MV-4-11 (cell line): ENCODE data around the gene EPB41L2.

Experiments
- DNase-seq: peaks from one replicate; lab custom pipeline; 2025; lab: John Stamatoyannopoulos, UW

The EPB41L2 gene

DNA sequence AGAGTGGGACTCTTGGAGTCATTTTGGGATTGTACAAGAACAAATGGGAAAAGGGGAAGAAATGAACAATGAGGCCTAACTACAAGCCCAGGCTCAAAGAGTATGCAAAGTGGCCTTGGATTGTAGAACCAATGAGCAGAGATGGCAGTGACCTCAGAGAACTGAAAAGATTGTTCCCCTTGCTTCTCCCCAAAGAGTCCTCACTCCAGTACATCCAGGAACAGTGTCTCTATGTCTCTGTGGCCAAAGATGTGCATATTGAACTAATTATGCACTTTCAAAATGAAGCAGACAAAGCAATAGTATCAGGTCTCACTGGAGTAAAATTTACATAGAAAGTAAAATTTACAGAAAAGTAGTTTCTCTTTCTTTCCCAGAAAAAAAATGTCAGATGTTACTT lies 154.9 kb downstream of the EPB41L2 start:
- no peak for DNase-seq

DNA sequence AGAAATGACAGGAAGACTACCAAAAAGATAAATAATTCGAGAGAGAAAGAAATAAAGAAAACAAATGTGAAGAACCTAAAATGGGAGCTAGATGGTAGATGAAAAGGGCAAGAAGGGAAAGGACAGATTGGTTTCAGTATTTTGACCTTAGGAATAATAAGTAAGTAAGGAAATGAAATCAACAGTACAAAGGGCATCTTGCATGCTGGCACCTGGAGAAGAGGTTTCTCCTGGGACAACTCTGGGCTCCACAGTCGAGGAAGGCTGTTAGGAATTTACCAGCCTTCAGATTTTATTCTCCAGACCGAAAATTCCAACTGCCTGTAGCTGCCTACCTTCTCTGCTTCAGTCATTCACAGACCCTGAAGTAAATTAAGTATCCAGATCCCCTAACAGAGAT lies 155.4 kb downstream of the EPB41L2 start:
- no peak for DNase-seq

DNA sequence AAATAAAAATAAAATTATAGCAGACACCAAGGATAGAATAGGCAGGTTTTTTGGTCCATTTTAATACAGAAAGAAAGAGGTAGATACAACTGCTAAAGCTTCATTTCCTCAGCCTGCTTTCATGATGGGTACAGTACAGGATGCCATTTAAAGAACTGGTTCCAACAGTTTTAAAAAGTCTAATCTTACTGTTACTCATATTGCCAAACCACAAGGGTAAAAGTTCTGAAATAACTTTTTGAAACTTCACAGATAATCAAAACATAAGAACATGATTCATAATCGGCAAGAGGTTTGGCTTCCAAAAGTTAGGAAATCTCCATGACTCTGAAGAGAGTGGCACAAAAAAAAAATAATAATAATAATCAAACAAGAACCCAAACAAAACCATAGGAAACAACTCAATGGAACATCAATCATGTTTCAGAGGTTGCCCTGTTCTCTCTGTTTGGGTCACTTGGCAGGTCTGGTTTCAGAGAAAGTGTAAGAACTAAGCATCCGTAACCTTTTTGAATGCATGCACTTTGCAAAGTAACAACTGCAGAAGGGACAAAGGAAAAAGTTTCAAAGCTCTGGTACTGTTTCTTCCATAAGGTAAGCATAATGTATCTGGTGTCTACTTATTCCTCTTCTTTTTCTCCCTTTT lies 156.2 kb downstream of the EPB41L2 start:
- no peak for DNase-seq

DNA sequence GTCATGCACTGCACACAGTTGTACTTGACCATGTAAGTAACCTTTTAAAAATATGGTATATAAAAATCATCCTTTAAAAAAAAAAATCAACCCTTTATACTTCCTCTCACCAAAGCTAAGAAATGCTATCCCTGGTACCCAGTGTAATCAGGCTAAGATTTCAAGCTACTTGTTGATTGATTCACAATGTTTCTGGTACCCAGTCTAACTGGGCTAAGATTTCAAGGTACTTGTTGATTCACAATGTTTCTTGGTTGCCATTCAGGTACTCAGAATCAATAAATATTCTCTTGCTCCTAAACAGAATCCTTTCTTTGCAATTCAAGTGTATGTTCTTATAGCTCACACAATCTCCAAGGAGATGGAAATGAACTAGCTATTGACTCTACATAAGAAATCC lies 159.4 kb downstream of the EPB41L2 start:
- DNase-seq = no peak

DNA sequence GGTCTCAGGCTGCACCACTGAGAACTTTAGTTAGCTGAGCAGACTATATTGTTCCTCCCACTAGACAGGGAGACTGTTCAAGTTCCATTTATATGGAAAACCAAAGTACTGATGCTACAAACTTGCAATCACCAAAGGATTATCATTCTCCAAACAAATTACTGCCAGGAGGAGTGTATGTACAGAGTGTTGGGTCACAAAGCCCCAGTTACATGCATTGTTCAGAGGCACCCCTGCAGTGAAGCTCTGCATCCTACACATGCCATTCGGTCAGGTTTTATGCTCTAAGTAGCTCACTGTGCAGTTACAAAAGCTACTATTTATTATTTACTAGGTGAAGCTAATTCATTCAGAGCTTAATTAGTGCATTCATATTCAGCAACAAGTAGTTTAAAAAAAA lies 160.0 kb downstream of the EPB41L2 start:
- no peak for DNase-seq

DNA sequence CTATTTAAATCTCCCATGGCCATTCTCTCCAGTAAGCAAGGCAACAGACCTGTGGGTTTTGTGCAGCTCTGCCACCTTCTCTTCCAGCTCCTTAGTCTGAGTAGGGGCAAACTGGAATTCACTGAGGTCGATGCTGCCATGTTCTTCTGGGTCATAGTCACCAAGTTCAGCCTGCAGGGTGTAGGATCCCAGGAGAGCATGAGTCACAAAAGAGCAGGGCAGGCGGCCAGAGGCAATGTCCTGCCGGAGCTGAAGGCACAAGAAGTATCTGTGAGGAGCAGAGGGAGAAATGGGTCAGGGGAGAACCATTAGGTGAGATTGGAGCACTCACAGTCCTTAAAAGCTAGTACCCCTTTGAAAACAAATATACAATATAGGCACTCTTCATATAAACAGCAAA lies 162.1 kb downstream of the EPB41L2 start:
- no peak for DNase-seq

DNA sequence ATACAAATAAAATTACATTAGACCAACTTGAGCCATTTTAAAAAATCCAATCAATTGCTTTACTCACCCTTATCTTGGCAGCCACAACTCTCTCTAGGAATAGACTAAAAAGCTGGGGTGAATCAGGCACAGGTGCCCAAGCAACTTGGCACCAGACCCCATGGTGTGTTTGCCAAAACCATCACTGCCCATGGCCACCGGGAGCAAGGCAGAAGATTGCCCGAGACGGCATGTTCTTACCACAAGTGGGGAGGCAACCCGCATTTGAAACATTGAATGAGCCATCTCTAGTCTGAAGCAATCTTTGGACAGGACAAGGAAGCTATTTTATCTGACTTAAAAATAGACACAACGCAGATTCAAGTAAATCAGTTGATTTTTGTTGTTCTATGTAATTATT lies 166.8 kb downstream of the EPB41L2 start:
- DNase-seq = peak; percentile 5

DNA sequence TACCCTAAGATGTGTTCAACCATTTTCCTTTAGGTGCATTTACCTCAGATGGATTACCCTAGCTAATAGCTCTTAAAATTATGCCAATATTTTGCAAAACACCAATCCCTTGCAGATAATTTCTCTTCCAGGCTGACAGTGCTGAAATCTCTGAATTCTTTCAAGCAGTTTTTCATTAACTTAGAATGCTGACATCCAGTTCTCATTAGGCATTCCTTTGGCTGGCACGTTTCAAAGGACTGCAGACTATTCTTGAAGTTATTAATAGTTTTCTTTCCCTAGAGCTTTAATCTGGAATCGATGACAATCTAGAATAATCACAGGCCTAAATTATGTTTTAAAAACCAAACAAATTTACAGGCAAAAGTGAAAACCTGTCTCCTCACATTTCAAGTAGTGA lies 167.5 kb downstream of the EPB41L2 start:
- DNase-seq = no peak

DNA sequence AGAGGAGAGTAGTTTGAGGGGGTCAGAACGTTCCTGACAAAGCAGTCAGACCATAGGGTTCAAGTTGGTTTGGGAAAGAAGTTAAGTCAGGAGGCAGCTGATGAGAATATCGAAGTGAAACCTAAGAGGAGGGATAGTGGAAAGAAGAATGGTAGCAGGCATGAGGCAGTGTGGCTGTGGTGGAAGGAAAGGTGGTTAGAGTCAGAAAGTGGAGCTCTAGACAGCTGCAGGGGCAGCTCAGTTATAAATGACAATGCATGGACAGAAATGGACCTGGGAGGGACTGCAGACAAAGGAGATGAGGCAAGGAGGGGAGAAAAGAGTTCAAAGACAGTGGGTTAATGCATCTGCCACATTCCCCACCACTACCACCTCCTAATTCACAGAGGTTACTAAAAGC lies 169.3 kb downstream of the EPB41L2 start:
- no peak for DNase-seq

DNA sequence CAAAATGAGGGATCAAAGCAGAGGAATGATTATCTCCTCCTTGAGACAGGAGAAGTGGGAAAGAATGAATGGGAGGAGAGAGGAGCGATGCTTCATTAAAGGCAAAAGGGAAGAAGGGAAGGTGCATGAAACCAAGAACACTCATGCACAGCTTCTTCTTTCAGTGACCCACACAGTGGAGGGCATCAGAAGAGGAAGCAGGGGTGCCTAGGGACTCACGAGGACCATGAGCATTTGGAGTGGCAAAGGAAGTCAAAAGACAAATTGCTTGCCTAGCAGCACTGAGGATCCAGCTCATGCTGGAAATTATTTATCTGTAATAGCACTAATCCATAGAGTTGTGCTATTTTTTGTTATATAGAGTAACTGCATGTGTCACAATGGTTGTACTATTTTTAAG lies 169.8 kb downstream of the EPB41L2 start:
- DNase-seq = peak; percentile 76

DNA sequence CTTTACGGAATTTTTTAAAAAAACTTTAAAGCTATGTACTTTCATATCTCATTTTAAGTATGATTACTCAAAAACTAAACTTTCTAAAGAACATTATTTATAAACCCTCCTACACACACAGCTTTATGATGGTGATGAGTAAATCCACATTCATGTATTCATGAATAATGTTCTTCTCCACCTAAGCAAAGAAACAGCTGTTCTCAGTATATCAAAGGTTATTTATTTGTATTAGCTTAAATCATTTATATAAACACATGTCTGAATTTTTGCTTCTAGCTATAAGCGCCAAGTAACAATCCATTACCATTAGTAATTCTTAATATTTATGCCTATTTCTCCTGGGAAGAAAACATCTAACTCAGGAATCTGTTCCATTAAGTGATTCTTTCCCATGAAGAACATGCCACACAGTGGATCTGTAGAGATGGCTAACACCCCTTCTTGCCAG lies 172.5 kb downstream of the EPB41L2 start:
- peak; percentile 60 for DNase-seq

DNA sequence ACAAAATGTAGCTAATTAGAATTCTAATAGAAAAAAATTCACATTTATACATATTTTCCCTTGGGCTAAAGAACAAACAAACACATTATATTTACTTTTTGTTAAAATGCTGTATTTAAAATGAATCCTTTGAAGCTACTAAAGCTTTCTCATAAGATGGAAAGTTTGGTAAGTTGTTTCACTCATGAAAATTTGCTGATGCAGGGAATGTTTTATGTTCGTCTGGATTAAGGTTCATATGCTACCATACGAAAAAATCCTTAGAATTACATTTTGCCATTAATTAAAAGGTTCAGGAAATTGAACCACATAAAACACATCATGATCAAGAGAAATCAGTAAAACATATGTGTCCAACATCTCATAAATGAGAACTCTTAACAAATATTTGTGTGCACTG lies 173.6 kb downstream of the EPB41L2 start:
- no peak for DNase-seq

DNA sequence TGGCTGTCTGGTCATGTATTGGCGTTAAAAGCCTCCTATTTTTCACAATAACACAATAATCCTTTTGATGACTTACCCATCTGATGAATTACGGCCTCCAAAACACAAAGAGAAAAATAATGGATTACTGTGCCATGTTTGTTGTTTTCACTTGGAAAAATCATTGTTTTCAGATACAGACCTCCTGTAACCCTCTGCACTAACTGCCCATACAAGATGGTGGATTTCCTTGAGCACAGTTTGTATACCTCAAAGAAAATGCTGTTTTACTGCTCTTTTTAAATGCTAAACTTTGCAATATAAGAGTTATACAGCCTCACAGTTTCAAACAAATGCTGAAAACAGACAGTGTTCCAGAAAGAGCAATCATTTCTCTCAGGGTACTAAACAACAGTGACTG lies 174.8 kb downstream of the EPB41L2 start:
- DNase-seq = no peak

DNA sequence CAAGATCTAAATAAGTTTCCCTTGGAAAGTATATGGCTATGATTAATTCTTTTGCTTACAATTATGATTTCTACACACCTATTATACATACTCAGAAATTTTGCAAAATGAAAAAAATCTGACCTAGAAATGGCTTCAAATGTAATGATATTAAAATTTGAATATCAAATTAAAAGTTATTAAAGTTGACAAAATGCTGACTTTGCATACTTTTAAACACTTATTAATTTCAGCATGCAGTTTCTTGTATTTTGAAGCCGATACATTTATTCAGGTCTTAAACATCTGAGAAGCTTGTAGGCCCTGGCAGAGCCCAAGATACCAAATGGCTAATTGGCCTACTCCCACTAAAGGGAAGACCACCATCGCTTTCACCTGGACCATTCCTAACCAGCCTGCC lies 176.1 kb downstream of the EPB41L2 start:
- no peak for DNase-seq

DNA sequence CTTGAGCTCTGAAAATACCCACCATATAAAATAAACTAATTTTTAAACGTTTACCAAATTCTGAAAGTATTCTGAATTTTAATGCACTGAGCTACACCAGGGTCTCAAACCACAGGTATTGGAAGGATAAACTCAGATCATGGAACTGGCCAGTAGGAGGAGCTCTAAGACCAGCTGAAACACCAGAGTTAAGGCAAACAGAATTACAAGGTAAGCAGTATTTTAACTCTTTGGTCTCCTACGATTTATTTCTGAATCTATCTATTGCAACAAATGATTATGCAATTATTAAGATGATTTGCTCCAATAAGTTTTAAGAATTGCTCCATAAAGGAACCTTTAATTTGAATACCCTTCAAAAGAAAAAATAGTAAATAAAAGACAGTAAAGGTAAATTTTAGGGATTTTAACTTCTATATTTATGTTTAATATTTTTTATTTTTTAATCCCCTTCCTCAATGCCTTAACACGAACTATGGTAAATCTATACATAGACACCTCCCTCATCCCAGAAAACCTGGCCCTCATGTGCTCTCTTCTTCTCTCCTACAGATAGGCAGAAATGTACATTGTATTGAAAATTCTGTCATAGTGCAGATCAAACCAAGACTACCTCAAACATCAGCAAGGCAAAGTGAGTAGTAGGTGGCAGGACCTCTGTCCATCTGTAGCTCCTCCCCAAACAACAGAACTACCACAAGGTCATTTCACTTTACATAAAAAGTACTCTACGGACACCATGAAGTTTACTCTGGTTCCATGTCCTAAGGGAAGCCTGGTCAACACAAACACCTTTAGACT lies 177.5 kb downstream of the EPB41L2 start:
- DNase-seq = peak; percentile 52

DNA sequence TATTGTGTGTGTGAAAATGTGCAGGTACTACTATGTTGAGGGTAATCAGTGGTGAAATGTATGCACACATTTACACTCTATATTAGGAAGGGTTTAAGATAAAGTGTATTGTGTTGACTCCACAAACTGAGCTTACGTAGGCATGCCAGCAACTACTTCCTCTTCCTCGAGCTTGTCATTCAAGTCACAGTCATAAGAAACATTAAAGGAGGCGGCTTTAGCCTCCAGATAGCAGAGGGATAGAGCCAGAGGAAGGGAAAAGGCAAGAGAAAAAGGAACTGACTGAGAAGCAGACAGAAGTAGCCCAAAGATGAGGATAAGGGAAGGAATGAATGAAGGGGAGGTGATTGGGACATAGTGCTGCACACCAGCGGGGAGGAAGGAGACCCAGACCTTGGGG lies 180.7 kb downstream of the EPB41L2 start:
- DNase-seq = peak; percentile 64

DNA sequence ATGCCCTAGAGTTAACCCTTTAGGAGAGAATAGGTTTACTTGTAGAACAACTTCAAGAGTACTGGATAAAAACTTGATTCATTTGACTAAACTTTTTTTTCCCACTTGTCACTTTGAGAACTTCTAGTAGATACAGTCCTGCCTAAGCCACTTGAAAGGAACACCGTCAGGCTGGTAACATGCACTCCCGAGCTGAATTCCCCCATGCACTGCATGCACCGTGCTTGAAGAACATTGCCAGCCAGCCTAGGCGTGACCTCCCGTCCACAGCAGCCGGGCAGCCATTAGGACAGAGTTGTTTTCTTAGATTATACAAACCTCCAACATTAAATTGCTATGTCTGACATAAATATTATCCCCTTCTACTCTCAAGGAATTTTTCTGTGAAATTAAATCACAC lies 183.2 kb downstream of the EPB41L2 start:
- DNase-seq = no peak

DNA sequence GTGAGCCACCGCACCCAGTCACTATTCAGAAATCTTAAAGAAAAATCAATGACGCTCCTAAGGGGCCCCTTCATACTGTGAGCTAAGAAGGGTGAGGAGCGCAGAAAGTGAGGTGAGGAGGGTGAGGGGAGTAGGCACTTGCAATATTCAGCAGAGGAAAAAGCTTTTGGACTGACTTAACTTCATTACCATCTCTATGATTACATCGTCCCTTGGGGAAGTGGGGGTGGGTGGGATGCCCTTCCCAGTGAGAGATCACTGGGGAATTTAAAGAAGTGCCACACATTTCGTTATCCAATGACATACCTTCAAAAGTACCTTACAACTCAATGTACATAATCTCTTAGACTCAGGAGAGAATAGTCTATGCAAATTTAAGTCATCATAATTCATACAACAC lies 189.3 kb downstream of the EPB41L2 start:
- no peak for DNase-seq

DNA sequence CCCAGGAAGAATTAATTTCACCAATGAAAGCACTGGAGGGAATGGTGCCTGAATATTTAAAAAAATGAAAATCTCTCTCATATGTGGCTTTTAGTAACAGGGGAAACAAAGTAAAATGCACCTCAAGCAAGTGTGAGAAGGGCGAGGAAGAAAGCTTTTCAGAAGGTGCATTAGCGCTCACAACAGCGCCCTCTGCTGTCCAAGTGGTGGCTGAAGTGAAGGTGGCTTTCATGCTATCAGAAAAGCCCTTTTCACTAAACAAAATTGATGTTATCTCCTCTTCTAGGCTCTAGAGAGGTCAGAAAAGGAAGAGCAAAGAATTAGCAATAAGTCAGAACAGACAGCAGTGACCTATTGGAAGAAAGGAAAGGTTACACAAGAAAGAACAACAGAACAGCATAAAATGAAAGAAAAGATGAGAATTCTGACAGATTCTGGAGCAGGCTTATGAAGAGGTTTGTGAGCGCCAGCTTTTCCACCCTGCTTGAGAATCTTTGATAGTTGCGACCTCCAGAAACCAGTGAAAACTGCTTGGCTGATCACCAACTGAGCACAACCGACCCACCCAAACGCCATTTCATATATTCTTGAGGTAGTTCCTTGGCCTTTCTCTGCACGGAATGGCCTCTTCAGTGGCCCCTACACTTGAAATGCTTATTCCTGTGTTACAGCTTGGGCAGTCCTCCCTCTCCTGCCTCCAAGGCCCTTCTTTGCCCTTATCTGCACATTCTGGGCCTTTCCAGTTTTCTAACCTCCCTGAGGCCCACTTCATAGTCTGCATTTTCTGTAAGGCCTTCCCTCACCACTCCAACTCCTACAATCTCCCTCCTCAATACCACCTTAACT lies 190.6 kb downstream of the EPB41L2 start:
- DNase-seq = peak; percentile 9

DNA sequence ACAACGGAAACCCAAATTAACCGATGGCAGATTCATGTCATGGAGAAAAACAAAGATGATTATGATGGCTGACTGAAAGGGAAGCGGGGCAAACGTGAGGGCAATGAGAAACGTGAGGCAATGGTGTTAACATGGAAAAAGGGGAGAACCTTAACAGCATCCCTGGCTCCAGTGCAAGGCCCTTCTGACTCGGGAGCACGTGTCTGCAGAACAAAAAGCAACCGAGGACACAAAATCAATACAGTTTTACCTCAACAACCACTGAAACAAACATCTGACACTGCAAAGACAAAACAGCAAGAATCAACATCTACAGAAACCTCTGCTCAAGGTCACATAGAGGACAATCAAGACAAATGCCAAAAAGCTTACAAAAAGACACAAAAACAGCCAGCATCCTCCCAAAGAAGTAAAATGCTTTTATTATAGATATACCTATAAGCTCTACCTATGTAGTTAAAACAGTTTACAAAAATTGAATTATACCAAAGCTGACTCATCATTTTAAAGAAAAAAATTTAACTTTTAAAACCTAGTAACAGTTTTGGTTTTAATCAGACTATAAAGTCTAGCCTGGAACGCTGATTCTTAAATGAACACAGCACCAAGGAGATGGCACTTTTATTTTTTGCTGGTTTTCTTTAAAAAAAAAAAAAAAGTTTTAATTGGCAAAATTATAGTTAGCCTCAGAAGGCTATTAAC lies 192.7 kb downstream of the EPB41L2 start:
- no peak for DNase-seq

DNA sequence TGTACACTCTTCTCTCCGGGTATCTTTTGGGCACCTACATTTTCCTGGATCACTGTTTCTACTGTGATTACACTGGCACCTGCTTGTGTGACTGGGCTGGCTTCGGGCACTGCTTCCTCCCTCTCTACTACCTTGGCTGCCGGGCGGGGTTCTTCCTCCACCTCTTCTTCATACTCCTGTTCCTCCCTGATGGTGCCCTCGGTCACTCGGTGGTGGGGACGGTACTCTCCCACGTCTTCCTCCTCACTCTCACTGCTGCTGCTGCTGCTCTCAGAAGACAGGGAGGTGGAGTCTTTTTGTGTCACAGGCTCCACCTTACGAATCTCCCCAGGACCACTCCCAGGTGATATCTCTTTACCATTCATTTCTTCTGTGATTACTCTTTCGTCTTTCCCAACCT lies 193.4 kb downstream of the EPB41L2 start:
- no peak for DNase-seq

DNA sequence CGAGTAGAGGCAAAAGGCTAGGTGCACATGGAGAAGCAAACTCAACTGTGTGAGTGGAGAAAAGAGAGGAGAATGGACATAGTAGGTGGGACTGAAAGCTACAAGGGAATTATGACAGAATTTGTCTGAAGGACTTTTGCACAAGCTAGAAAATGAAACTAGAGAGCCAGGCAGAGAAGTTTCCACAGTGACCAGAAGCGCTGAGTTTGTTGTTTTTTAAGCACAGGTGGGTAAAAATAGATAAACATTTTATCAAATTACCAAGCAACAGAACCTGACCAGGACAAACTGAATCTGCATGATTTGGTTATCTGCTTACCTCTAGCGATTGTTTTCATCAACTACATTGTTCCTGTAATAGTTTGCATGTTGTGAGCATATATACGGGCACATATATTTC lies 197.3 kb downstream of the EPB41L2 start:
- no peak for DNase-seq
